Stimulated activated CD4-positive, alpha-beta T cell treated with anti-CD3 and anti-CD28 coated beads, Interleukin-1b, Interleukin-23, amount 100 ng/mL, for 1 hour (primary cell): ENCODE results near the gene FAM53B.
"Not testable (repeated sequence)": the region's sequence is repeated elsewhere in the genome, so short reads cannot be mapped to it uniquely, and the experiment has no call there.

ENCODE experiments used
- DNase-seq, 2 donors: peaks; one replicate each; pipeline ENCODE4 v3.0.0-alpha.2; 2020; ENCODE audit warnings: low read depth in 2 of 2

Gene FAM53B

GRCh38 chr10:124598196-124598595 is 146.0 kb downstream of the FAM53B start:
- no peak for DNase-seq

DNA sequence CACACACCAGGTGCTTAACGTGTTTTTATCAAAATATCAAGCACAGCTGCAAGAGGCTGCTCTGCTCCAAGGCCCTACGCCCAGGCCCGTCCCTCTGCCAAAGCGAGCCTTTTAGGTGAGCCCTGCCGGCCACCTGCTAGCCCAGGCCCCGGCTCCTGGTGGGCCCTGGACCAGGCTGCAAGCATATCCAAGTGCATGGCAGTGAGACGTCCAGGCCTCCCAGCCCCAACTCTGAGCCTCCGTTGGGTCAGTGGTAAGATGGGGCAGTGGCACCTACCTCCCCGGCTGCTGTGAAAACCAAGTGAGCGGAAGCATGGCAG is 146.4 kb downstream of the FAM53B start:
- no peak for DNase-seq

- DNase-seq, result no peak
Measured at GRCh38 chr10:124596962-124597845, 147.0 kb downstream of the FAM53B start.

DNA sequence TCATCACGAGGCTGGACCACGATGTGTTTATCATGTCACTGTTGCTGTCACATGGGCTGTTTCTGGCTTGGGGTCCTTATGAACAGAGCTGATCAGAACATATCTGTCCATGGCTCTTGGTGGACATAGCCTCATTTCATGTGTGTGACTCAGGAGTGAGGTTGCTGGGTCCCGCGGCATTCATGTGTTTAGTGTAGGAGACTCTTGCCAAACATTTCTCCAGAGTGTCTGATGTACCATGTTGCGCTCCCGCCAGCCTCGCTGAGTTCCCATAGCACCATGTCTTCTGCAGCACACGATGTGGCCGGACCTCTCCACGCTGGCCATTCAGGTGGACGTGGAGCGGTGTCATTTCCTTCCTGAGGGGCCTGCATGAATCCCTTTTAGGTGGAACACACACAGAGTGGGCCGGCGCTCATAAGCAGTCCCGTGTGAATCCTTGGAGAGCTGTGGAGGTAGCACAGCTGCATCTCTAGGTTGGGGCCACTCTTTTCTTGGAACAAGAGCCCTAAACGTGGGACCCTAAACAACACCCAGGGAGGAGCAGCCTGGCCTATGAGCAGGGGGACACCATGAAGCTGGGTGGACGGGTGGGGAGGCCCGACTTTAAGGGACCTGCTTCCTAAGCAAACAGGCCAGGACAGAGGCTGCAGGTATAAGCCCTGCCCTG is 147.9 kb downstream of the FAM53B start:
- no peak for DNase-seq

- DNase-seq, result no peak
Measured at GRCh38 chr10:124595143-124595883, 148.9 kb downstream of the FAM53B start.

GRCh38 chr10:124594240-124594639 is 149.9 kb downstream of the FAM53B start:
- DNase-seq, result no peak

DNA sequence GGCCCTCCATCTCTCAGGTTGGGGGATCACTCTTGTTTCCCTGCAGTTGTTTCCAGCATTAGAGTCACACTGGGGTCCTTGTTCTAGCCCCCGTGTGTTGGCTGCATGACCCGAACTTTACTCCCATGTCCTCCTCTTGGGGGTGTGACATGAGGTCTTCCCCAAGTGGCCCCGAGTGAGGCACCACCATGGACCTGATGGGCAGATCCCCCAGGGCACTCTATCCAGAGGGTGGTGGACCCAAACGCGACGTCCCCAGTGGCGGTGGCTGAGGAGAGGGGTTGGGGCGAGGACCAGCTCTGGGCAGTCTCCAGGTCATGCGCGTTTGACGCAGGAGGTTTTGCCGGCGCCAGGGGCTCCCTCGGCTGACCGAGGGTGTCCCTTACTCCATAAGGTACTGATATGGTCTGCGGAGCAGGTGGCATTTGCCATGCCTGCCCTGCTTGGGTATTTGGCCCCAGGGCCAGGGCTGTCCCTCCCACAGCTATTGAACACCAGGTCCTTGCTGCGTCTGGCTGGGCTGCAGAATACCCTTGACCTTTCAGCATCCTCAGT is 150.7 kb downstream of the FAM53B start:
- no peak for DNase-seq

DNA sequence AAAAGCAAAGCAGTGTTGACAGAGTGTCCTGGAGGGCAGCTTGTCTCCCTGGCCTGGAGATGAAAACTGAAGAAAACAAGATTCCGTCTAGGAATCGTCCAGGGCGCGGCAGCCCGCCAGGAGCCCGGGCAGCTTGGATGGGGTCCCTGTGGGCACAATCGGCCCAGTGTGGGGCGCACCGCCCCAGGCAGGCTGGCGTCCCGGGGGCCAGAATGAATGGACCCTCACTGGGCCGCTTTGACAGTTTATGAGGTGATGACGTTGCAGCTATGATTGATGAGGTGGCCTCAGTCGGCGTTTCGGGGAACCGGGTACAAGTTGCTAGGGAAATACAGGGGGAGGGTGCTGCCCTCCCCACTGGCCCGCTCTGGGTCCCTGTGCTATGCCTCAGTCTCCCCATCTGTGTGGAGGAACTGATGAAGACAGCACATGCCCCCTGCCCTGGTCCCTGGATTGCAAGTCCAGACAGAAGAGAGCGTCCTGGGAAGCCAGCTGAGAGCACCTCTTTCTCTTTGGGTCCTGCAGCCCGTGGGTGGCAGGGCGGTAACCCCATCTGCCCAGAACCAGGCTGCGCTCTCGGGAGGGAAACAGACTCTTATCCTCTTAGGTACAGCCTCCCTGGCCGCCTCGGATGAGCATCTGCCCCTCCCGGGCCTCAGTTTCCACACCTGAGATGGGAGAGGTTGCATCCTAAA is 151.3 kb downstream of the FAM53B start:
- DNase-seq, result no peak

DNA sequence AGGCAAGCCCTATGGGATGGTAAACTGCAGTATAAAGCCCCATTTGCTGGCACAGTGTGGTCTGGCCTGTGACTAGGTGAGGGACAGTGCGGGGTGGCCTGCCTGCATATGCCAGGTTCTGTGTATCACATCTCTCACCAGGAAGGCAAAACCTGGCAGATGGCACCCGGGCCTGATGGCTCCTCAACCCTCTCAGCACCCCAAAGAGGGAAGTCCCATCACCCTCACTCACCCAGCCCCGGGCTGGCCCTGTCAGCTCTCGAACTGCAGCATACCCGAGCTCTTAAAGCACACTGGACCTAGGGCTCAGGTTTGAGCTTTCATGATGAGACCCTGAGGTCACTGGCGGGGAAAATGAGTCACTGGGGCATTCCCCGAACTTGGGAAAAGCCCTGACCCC is 152.1 kb downstream of the FAM53B start:
- DNase-seq, result no peak

- DNase-seq, result no peak
Measured at GRCh38 chr10:124591123-124591495, 153.1 kb downstream of the FAM53B start.

DNA sequence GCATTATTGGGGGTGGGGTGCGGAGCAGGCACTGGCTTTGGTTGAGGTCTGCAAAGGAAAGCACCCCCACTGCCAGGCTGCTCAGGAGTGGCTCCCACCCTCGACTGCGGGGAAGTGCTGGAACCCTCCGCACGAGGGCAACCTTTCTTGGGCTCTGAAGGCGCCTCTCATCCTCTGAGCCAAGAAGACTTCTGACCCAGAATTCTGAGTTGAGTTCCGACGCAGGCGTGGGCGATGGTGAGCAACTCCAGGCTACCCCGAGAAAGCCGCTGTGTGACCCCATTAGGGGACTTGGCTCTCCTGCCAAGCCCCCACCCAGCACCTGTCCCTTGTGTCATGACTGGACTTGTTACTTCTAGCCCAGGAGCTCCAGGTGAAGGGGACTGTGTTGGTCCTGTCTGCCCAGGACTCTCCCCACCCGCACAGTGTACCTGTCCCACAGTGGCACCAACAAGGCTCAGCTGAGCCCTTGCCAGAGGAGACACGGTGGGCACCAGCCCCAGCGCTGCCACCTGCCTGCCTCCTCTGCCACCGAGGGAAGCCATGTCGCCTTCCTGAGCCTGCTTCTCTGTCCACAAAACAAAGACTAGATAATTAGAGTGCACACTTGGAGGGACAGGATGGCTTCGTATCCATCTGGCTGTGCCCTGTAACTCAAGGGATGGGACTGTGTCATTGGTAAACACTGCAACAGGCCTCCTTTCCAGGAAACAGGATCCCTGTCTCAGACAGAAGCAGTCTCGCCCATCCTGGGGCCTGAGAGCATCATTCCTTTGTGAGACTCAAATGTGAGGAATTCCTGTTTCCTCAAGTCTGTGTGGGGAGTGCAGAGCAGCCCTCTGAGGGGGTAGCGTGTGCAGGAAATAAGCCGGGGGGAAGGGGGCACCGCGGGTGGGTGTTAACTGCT is 153.7 kb downstream of the FAM53B start:
- no peak for DNase-seq

GRCh38 chr10:124589491-124590041 is 154.6 kb downstream of the FAM53B start:
- DNase-seq, result no peak

- DNase-seq, result no peak
Measured at GRCh38 chr10:124588736-124589490, 155.3 kb downstream of the FAM53B start.

- DNase-seq, result not testable (repeated sequence)
Measured at GRCh38 chr10:124588341-124588735, 155.8 kb downstream of the FAM53B start.

DNA sequence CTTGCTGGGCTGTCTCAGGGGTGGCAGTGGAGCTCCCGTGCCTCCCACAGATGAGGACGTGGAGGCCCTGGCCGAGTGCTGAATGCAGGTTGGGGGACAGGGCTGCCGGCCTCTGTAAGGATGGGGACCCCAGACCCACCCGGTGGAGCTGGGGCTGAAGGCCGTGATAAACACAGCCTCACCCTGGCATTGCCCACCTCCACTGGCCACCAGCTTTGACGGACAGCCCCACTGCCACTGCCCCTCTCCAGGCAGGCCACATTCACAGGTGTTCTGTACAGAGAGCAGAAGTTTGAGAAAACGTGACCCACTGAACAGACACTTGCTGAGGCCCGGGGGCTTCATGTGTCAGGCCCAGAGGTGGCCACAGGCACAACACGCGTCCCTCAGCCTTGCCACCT is 156.4 kb downstream of the FAM53B start:
- no peak for DNase-seq

DNA sequence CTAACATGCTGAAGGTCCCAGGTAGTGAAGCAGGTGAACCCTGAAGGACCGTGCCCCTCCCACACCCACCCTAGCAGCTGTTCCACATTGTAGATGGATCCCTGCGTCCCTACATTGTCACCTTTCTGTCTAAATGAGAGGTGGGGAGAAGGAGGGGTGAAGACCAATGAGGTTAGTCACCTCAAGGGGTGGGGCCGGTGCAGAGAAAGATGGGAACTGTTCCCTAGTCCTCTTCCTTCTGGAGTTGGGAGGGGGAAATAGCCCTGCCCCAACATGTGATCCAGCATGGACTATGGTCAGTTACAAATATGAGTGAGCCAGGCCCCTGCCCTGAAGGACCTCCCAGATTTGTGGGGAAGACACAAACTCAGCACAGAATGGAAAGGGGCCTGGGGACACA is 158.0 kb downstream of the FAM53B start:
- DNase-seq, result no peak

DNA sequence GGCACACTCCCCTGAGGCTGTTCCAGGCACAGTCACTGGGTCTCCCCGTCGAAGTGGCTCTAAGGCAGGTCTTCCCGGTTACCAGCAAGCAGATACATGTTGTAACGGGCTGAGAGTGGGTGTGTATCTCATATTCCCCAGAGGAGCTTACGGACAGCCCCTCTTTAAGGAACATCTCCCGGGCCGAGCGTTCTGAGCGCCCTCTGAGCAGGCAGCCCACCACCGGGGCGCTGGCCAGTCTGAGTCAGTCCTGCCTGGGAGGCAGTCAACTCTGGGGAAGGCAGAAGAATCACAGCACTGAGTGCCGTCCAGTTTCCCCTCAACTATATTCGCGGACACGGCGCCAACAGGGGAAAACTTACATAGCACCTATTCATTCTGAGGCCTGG is 165.2 kb downstream of the FAM53B start:
- no peak for DNase-seq

DNA sequence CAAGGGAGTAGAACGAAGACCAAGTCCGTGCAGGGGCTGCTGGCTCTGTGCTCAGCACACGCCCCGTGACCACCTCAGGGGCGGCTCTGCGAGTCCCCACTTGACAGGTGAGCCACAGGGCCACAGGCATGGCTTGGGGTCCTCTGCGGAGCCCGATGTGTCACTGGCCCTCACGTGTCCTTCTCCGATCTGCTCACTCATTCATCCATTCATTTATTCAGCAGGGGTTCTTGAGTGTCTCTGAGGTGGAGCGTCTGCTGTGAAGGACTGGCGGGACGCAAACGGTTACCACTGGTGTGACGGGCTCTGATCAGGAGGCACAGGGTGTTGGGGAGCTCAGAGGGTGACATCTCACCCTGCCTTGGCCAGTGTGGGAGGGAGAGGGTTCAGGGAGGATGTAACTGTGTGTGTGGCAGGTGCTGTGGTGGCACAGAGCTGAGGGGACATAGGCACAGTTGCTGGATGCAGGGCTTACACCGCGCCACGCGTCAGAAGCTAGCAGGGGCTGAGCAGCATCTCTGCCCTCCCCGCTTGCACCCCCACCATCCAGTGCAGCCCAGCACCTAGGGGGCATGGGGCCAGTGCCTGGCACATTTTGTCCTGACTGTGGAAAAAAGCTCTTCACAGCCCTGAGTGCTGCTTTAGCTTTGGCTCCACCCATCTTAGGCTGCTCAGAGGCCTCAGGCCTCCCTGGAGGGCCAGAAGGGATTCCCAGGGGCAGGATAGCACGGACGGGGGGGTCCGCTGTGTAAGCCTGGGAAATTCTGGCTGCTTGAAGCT is 165.8 kb downstream of the FAM53B start:
- DNase-seq, result no peak

DNA sequence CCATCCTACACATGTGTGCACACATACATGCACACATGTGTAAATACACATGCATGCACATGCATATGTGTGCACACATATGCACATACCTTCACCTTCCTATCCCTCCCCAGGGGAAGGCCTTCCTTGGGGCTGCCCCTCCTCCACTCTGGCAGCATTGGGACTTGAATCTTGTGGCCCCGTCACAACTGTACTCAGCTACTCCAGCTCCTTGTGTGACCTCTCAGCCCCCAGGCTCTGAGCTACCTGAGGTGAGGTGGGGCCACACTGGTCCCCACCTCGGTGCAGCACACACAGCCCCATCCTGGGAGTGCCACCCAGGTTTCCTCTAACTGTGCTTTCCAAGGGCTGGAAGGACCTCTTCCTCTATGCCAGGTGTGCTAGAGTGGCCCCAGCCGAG is 166.5 kb downstream of the FAM53B start:
- no peak for DNase-seq
